ENCODE results near the gene OR10AD1.
"Not testable (repeated sequence)": the region's sequence is repeated elsewhere in the genome, so short reads cannot be mapped to it uniquely, and the experiment has no call there.

OR10AD1 gene

GRCh38 chr12:48157889-48158370, 45.2 kb downstream of the OR10AD1 start:
- DNase-seq, result no peak

- DNase-seq, result peak; percentile 98
These were observed 45.8 kb downstream of the OR10AD1 start, which contains the start of gene ASB8 for GRCh38 chr12:48157018-48157888. ASB8 (minus strand) TSS chr12:48157515; CDS start chr12:48153496, 4,019 bp downstream.

- DNase-seq, result no peak
These were observed 46.5 kb downstream of the OR10AD1 start for GRCh38 chr12:48156652-48157017.

GRCh38 chr12:48155786-48156185, 47.3 kb downstream of the OR10AD1 start:
- DNase-seq, result not testable (repeated sequence)
